Activated B cell treated with CpG ODN at 0.5 μM for 24 hours (primary cell): ENCODE measurements around the gene NCKAP5. TPM values are rescaled to one million over a fixed set of nuclear protein-coding genes. Genes with fewer than 3 reads are reported as not detected.

ENCODE experiments used
- ATAC-seq: fragments of 200-7000 bp; cut with Tn5 transposase; one replicate; pipeline ENCODE4 v1.10.0; 2021; ENCODE audit warnings: low read depth, mild to moderate bottlenecking, moderate library complexity
- CTCF ChIA-PET: fragments of 350-600 bp; sonication (Branson Sonifier 250); formaldehyde crosslinking; loops from one replicate; lab custom pipeline; 2021; ENCODE audit warnings: antibody characterized with exemption; lab: Charles Lee
- POLR2A ChIA-PET: fragments of 350-600 bp; sonication (Branson Sonifier 250); formaldehyde crosslinking; loops from one replicate; lab custom pipeline; 2021; ENCODE audit warnings: antibody characterized with exemption; lab: Charles Lee
- DNase-seq: peaks from one replicate; pipeline ENCODE4 v3.0.0; 2022
- H3K27ac Mint-ChIP-seq: one replicate; pipeline ENCODE4 v1.8.0; 2020; ENCODE audit warnings: mixed read lengths
- H3K27me3 Mint-ChIP-seq: one replicate; pipeline ENCODE4 v1.8.0; 2021; ENCODE audit warnings: mixed read lengths
- H3K36me3 Mint-ChIP-seq: one replicate; pipeline ENCODE4 v1.8.0; 2021; ENCODE audit warnings: low read depth, mixed read lengths
- H3K4me1 Mint-ChIP-seq: one replicate; pipeline ENCODE4 v1.8.0; 2021; ENCODE audit warnings: mixed read lengths
- H3K4me3 Mint-ChIP-seq: one replicate; pipeline ENCODE4 v1.8.0; 2020; ENCODE audit warnings: mild to moderate bottlenecking, mixed read lengths
- H3K9me3 Mint-ChIP-seq: one replicate; pipeline ENCODE4 v1.8.0; 2020; ENCODE audit warnings: mixed read lengths
- CTCF ChIP-seq: fragments of 200-600 bp; IDR thresholded peaks from one replicate; pipeline ENCODE4 v1.8.0; 2022; ENCODE audit warnings: antibody characterized with exemption, mild to moderate bottlenecking
- intact Hi-C: fragments of 100-400 bp; cut with micrococcal nuclease; formaldehyde crosslinking; loops from one replicate; pipeline ENCODE4 v1.15.1; 2024
- total RNA-seq: library from RNA; stranded (reverse); gene quantifications from 2 replicates; pipeline ENCODE4 v1.2.3, GENCODE V29; 2022

The NCKAP5 gene
- total RNA-seq, 1 donor from 2014 or later: not detected

DNA sequence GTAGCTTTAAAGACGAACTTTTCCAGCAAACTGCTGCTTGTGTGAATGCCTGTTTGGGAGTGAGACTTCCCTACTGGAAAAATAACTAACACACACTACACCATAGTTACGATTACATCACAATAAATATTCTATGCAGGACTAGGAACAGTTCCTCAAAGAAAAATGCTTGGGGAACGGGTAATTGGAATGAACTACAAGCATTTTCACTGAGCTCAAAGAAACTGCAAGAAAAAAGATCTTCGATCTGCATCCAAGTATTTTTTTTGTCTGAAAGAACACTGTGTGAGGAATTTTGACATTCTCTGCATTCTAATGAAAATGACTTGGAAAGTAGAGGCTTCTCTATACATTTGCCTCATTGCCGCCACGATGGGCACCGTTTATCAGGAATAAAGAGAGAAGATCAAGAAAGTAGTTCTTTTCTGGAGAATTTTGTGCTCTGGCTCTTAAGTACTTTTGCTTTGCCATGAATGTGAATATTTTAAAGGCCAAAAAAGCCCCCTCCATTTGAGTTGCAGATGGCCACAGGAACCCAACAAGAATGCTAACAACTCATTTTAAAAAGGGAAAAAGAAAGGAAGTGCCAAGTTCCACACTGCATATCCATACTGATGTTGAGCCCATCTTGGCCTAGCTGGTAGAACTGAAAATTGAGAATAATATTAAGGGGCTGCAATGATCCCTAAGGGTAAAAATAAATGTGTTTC lies 911.8 kb downstream of the NCKAP5 start:
- TF ChIP-seq CTCF: no peak
- POLR2A ChIA-PET: no interaction called here

DNA sequence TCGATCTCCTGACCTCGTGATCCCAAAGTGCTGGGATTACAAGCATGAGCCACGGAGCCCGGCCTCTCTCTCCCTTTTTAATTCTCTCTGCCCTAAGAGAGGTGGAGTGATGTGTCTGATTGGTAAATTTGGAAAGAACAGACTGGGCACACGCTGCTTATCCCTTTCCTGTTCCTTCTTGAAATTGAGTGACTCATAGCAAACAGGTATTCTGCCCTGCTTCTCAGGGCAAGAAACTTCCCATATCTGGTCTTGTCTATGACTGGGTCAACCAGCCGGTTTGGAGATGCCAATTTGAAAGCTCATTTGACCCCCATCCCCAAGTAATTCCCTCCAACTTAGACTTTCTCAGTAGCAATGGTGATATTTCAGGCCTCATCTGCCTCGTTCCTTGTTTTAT lies 913.3 kb downstream of the NCKAP5 start:
- ChIA-PET POLR2A (no interaction called here), CTCF (no interaction called here)
- intact Hi-C loops: no loop called here
- no peak overlapping the region for H3K27ac Mint-ChIP-seq
- H3K4me1 Mint-ChIP-seq: no peaks in the 10 kb centered on the region
- no peak for TF ChIP-seq CTCF
- peaks cover 2% of the 10 kb centered on the region for H3K27me3 Mint-ChIP-seq
- H3K36me3 Mint-ChIP-seq: no peaks in the 10 kb centered on the region
- H3K9me3 Mint-ChIP-seq: no peaks in the 10 kb centered on the region
- ATAC-seq: no peak
- no peak for DNase-seq
- no peak overlapping the region for H3K4me3 Mint-ChIP-seq

More for the DNA sequence above, 911.8 kb downstream of the NCKAP5 start:
- Mint-ChIP-seq H3K4me1 (no peaks in the 10 kb centered on the region), H3K27me3 (no peaks in the 10 kb centered on the region), H3K9me3 (no peaks in the 10 kb centered on the region), H3K4me3 (no peak overlapping the region), H3K27ac (no peak overlapping the region), H3K36me3 (no peaks in the 10 kb centered on the region)
- DNase-seq: no peak
- ATAC-seq: no peak
- intact Hi-C loops: no loop called here
- CTCF ChIA-PET: interaction anchor here (1.1 kb wide), 1 partner anchor 38 kb away, joined by 3 read pairs; no protein-coding TSS in a partner anchor

GRCh38 chr2:132654335-132654734 lies 913.9 kb downstream of the NCKAP5 start:
- no peaks in the 10 kb centered on the region for H3K9me3 Mint-ChIP-seq
- H3K27ac Mint-ChIP-seq: no peak overlapping the region
- DNase-seq: no peak
- ChIA-PET CTCF (no interaction called here), POLR2A (no interaction called here)
- H3K27me3 Mint-ChIP-seq: peaks cover 2% of the 10 kb centered on the region
- no peak for ATAC-seq
- no peak overlapping the region for H3K4me3 Mint-ChIP-seq
- intact Hi-C loops: no loop called here
- H3K4me1 Mint-ChIP-seq: no peaks in the 10 kb centered on the region
- H3K36me3 Mint-ChIP-seq: no peaks in the 10 kb centered on the region
- TF ChIP-seq CTCF: no peak

DNA sequence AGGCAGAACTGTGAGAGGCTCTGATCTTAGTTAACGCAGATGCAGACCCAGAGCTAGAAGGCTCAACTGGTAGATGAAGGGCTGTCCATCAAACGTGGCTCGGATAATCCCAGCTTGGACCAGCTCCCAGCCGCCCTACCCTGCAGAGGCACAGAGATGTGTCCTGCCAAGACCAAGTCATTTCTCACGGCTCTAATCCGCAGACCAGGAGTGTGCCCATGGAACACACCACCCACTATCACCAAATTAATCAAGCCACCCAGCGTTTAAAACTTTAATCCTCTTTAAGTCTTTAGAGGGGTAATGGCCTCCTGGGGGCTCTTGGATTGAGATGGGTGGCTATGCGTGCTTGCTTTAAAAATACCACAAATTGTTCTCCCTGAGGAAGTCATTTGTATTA lies 915.8 kb downstream of the NCKAP5 start:
- CTCF ChIA-PET: no interaction called here
- POLR2A ChIA-PET: no interaction called here
- DNase-seq: no peak
- peaks cover 3% of the 10 kb centered on the region for H3K4me1 Mint-ChIP-seq
- H3K4me3 Mint-ChIP-seq: no peak overlapping the region
- TF ChIP-seq CTCF: no peak
- H3K9me3 Mint-ChIP-seq: no peaks in the 10 kb centered on the region
- no peaks in the 10 kb centered on the region for H3K36me3 Mint-ChIP-seq
- ATAC-seq: no peak
- H3K27me3 Mint-ChIP-seq: peaks cover 2% of the 10 kb centered on the region
- no peak overlapping the region for H3K27ac Mint-ChIP-seq
- intact Hi-C loops: no loop called here

GRCh38 chr2:132651115-132652045 lies 916.9 kb downstream of the NCKAP5 start:
- Mint-ChIP-seq H3K27ac (no peak overlapping the region), H3K4me1 (peaks cover 9% of the 10 kb centered on the region), H3K36me3 (no peaks in the 10 kb centered on the region), H3K4me3 (no peak overlapping the region), H3K9me3 (no peaks in the 10 kb centered on the region), H3K27me3 (peaks cover 2% of the 10 kb centered on the region)
- no peak for TF ChIP-seq CTCF
- intact Hi-C loops: no loop called here
- ChIA-PET POLR2A (no interaction called here), CTCF (no interaction called here)
- ATAC-seq: no peak
- no peak for DNase-seq
